ENCODE measurements around the gene PIK3C3. TPM values are rescaled to one million over a fixed set of nuclear protein-coding genes. Genes with fewer than 3 reads are reported as not detected.

The PIK3C3 gene
- total RNA-seq, 4 donors from 2014 or later, result 20.2 to 70.7 (median 45.2) TPM

- Histone ChIP-seq H3K27ac (no peak overlapping the region), H3K4me3 (no peak overlapping the region), H3K4me1 (no peaks in the 10 kb centered on the region), H3K27me3 (no peaks in the 10 kb centered on the region), H3K36me3 (peaks cover 0 to under 1% (median 0%) of the 10 kb centered on the region in 4 donors), H3K9me3 (no peaks in the 10 kb centered on the region)
- TF ChIP-seq CTCF (IDR thresholded peaks at IDR 0.05) (no peak), POLR2A (IDR thresholded peaks at IDR 0.05) (no peak), EP300 (IDR thresholded peaks at IDR 0.05; ENCODE audit: low read depth) (no peak), POLR2AphosphoS5 (IDR thresholded peaks at IDR 0.05) (no peak)
- intact Hi-C loops (cut with DNase I; ENCODE audit: low total_unique reads) (no loop called here), in situ Hi-C loops (cut with MboI; ENCODE audit: low pct_ligation_motif_present in 1 of 4, low pct_unique_long_range_greater_than_20kb in 1 of 4, low sequenced_read_pairs in 3 of 4) (no loop called here)
- DNase-seq, result no peak
- WGBS, 2 donors (ENCODE audit: low coverage in 1 of 2), result 89 to 100% methylated on average over 2 of the region's 2 CpGs
These were observed 28.1 kb downstream of the PIK3C3 start for GRCh38 chr18:41982942-41983660.

GRCh38 chr18:41985914-41986313, 30.9 kb downstream of the PIK3C3 start:
- intact Hi-C loops (cut with DNase I; ENCODE audit: low total_unique reads), result no loop called here
- Histone ChIP-seq H3K4me1 (peaks cover 0 to 4% (median 0%) of the 10 kb centered on the region in 4 donors), H3K27me3 (no peaks in the 10 kb centered on the region), H3K9me3 (no peaks in the 10 kb centered on the region), H3K4me3 (no peak overlapping the region), H3K27ac (no peak overlapping the region), H3K36me3 (peaks cover 0 to 10% (median 2%) of the 10 kb centered on the region in 4 donors)
- TF ChIP-seq POLR2AphosphoS5 (IDR thresholded peaks at IDR 0.05) (no peak), CTCF (IDR thresholded peaks at IDR 0.05) (no peak), EP300 (IDR thresholded peaks at IDR 0.05; ENCODE audit: low read depth) (no peak), POLR2A (IDR thresholded peaks at IDR 0.05) (no peak)
- in situ Hi-C loops (cut with MboI; ENCODE audit: low pct_ligation_motif_present in 1 of 4, low pct_unique_long_range_greater_than_20kb in 1 of 4, low sequenced_read_pairs in 3 of 4), result no loop called here
- DNase-seq, result no peak
- WGBS, 2 donors (ENCODE audit: low coverage in 1 of 2), result 95 to 97% methylated on average over 2 of the region's 2 CpGs

- peaks cover 0 to 4% (median 0%) of the 10 kb centered on the region in 4 donors for H3K4me1 ChIP-seq
- H3K36me3 ChIP-seq, result peaks cover 0 to 24% (median 2%) of the 10 kb centered on the region in 4 donors
- no peak overlapping the region for H3K27ac ChIP-seq
- 58 to 63% methylated on average over 5 of the region's 5 CpGs for WGBS, 2 donors (ENCODE audit: low coverage in 1 of 2)
- no peak overlapping the region for H3K4me3 ChIP-seq
- H3K27me3 ChIP-seq, result no peaks in the 10 kb centered on the region
- DNase-seq, result no peak
- intact Hi-C loops (cut with DNase I; ENCODE audit: low total_unique reads), result no loop called here
- H3K9me3 ChIP-seq, result no peaks in the 10 kb centered on the region
- in situ Hi-C loops (cut with MboI; ENCODE audit: low pct_ligation_motif_present in 1 of 4, low pct_unique_long_range_greater_than_20kb in 1 of 4, low sequenced_read_pairs in 3 of 4), result no loop called here
- TF ChIP-seq POLR2AphosphoS5 (IDR thresholded peaks at IDR 0.05) (no peak), POLR2A (IDR thresholded peaks at IDR 0.05) (no peak), CTCF (IDR thresholded peaks at IDR 0.05) (no peak), EP300 (IDR thresholded peaks at IDR 0.05; ENCODE audit: low read depth) (no peak)
These were observed 34.5 kb downstream of the PIK3C3 start for GRCh38 chr18:41989508-41989907.

- intact Hi-C loops (cut with DNase I; ENCODE audit: low total_unique reads), result no loop called here
- H3K36me3 ChIP-seq, result peaks cover 0 to 40% (median 4%) of the 10 kb centered on the region in 4 donors
- no peaks in the 10 kb centered on the region for H3K27me3 ChIP-seq
- no peak overlapping the region for H3K27ac ChIP-seq
- H3K4me3 ChIP-seq, result no peak overlapping the region
- H3K4me1 ChIP-seq, result peaks cover 0 to 4% (median 0%) of the 10 kb centered on the region in 4 donors
- TF ChIP-seq CTCF (IDR thresholded peaks at IDR 0.05) (no peak), POLR2AphosphoS5 (IDR thresholded peaks at IDR 0.05) (no peak)
- WGBS, 2 donors (ENCODE audit: low coverage in 1 of 2), result 81 to 82% methylated on average over 2 of the region's 2 CpGs
- no peaks in the 10 kb centered on the region for H3K9me3 ChIP-seq
- in situ Hi-C loops (cut with MboI; ENCODE audit: low pct_ligation_motif_present in 1 of 4, low pct_unique_long_range_greater_than_20kb in 1 of 4, low sequenced_read_pairs in 3 of 4), result no loop called here
- DNase-seq, result no peak
These were observed 37.0 kb downstream of the PIK3C3 start for GRCh38 chr18:41992066-41992465.
